ENCODE measurements around the gene CYLC2. TPM values are rescaled to one million over a fixed set of nuclear protein-coding genes. Genes with fewer than 3 reads are reported as not detected.

Gene CYLC2
- total RNA-seq (2021; fragmentation: NEBNext Ultra II Directional; extraction: Animal tissue kit (Norgen Biotek cat#: 25700)) (not detected in 2 replicates), polyA plus RNA-seq (2011; rRNA removed) (not detected in 2 replicates), polyA minus RNA-seq (2011; rRNA and poly(A)+ RNA removed) (not detected in 2 replicates)
- not detected for polyA plus RNA-seq (2011; cell fraction: cytosol; rRNA removed)
- polyA plus RNA-seq (2011; cell fraction: nucleus; rRNA removed): not detected
- polyA plus RNA-seq (2012, experiment 1 of 2): not detected in 4 replicates
- not detected for polyA plus RNA-seq (2012, experiment 2 of 2)
- polyA plus RNA-seq (2013, experiment 1 of 2): not detected
- not detected for polyA plus RNA-seq (2013, experiment 2 of 2)
- polyA minus RNA-seq (2011; cell fraction: cytosol; rRNA and poly(A)+ RNA removed): not detected
- not detected for polyA minus RNA-seq (2011; cell fraction: nucleus; rRNA and poly(A)+ RNA removed)
- long read RNA-seq, experiment 1: 0 reads
- long read RNA-seq, experiment 2: 0 reads

GRCh38 chr9:102995033-102995432 lies at the start of gene CYLC2:
CYLC2 (plus strand) TSS chr9:102995333; CDS start chr9:102995381, 48 bp downstream.
- Histone ChIP-seq H4K8ac (ENCODE audit: extremely low read depth, insufficient read depth, low read length) (no peak within 1 kb of the TSS), H2BK20ac (ENCODE audit: low read length) (no peak within 1 kb of the TSS), H4K5ac (ENCODE audit: insufficient read length, low read depth, low read length) (no peak within 1 kb of the TSS), H3K14ac (ENCODE audit: insufficient read length) (no peak within 1 kb of the TSS), H4K20me1 (replicated peaks in 1 of 2; ENCODE audit: control insufficient read depth in 1 of 2, insufficient read depth in 2 of 2, low read length in 2 of 2) (no peaks in the 10 kb centered on the region), H4K91ac (replicated peaks; ENCODE audit: insufficient read length, low read length) (no peak within 1 kb of the TSS), H2AFZ (ENCODE audit: low read length) (no peak within 1 kb of the TSS), H3K4me2 (ENCODE audit: insufficient read depth in 1 of 2, low read depth in 2 of 2, low read length in 2 of 2) (no peak within 1 kb of the TSS), H3K56ac (replicated peaks; ENCODE audit: insufficient read length, low read depth, low read length) (no peak within 1 kb of the TSS), H2BK120ac (replicated peaks; ENCODE audit: low read depth, low read length) (no peak within 1 kb of the TSS), H2BK12ac (ENCODE audit: low read depth, low read length) (no peak within 1 kb of the TSS), H3K23me2 (ENCODE audit: low read depth, low read length) (no peaks in the 10 kb centered on the region), H3K4me1 (replicated peaks in 1 of 4; ENCODE audit: control insufficient read depth in 3 of 4, insufficient read depth in 4 of 4, low read length in 3 of 4) (no peaks in the 10 kb centered on the region), H3K27ac (ENCODE audit: low read depth, low read length) (no peak within 1 kb of the TSS), H3K18ac (ENCODE audit: extremely low read depth, low read length) (no peak within 1 kb of the TSS), H3K79me1 (ENCODE audit: low read depth, low read length) (no peaks in the 10 kb centered on the region), H3K9ac (replicated peaks in 1 of 4; ENCODE audit: extremely low read depth in 1 of 4, low read depth in 3 of 4, low read length in 3 of 4) (no peak within 1 kb of the TSS), H3K79me2 (ENCODE audit: control insufficient read depth in 1 of 2, insufficient read depth in 2 of 2, low read length in 2 of 2) (no peaks in the 10 kb centered on the region), H2BK5ac (ENCODE audit: low read depth, low read length) (no peak within 1 kb of the TSS), H3K9me3 (ENCODE audit: insufficient read depth in 2 of 2, low read depth in 1 of 2, low read length in 1 of 2) (no peaks in the 10 kb centered on the region), H2AK5ac (ENCODE audit: low read depth, low read length) (no peak within 1 kb of the TSS), H2BK15ac (ENCODE audit: low read length) (no peak within 1 kb of the TSS), H3K36me3 (ENCODE audit: control insufficient read depth in 2 of 4, insufficient read depth in 4 of 4, low read length in 3 of 4) (no peaks in the 10 kb centered on the region), H3K4me3 (ENCODE audit: extremely low read depth in 1 of 4, insufficient read depth in 2 of 4, low read depth in 3 of 4, low read length in 4 of 4) (no peak within 1 kb of the TSS), H3K4ac (replicated peaks; ENCODE audit: insufficient read length, low read depth, low read length) (no peak within 1 kb of the TSS), H3K27me3 (replicated peaks in 1 of 4; ENCODE audit: control insufficient read depth in 3 of 4, extremely low read depth in 1 of 4, insufficient read depth in 3 of 4, low read length in 3 of 4) (no peaks in the 10 kb centered on the region), H3K23ac (ENCODE audit: insufficient read length) (no peak within 1 kb of the TSS)
- FAIRE-seq: no peak
- DNase-seq (ENCODE audit: low read depth in 1 of 2, low spot score in 2 of 2): no peak
- ChIA-PET POLR2A (ENCODE audit: partially characterized antibody) (no interaction called here), CTCF (ENCODE audit: partially characterized antibody) (no interaction called here)
- TF ChIP-seq BCL11A (IDR thresholded peaks at IDR 0.05; ENCODE audit: low read depth in 2 of 2, low read length in 2 of 2) (no peak), SIRT6 (IDR thresholded peaks at IDR 0.05; ENCODE audit: low read length) (no peak), MAFK (IDR thresholded peaks at IDR 0.05; ENCODE audit: low read depth, low read length) (no peak), SIX5 (IDR thresholded peaks at IDR 0.05; ENCODE audit: low read depth, low read length) (no peak), RBBP5 (IDR thresholded peaks at IDR 0.05; ENCODE audit: borderline replicate concordance, low read depth, low read length) (no peak), CBX8 (IDR thresholded peaks at IDR 0.05; ENCODE audit: borderline replicate concordance, low read depth, low read length) (no peak), ASH2L (IDR thresholded peaks at IDR 0.05; ENCODE audit: low read length) (no peak), USF2 (IDR thresholded peaks at IDR 0.05; ENCODE audit: low read length) (no peak)
